ENCODE results near the gene PARP3.
"Not testable (repeated sequence)": the region's sequence is repeated elsewhere in the genome, so short reads cannot be mapped to it uniquely, and the experiment has no call there.

The PARP3 gene

DNA sequence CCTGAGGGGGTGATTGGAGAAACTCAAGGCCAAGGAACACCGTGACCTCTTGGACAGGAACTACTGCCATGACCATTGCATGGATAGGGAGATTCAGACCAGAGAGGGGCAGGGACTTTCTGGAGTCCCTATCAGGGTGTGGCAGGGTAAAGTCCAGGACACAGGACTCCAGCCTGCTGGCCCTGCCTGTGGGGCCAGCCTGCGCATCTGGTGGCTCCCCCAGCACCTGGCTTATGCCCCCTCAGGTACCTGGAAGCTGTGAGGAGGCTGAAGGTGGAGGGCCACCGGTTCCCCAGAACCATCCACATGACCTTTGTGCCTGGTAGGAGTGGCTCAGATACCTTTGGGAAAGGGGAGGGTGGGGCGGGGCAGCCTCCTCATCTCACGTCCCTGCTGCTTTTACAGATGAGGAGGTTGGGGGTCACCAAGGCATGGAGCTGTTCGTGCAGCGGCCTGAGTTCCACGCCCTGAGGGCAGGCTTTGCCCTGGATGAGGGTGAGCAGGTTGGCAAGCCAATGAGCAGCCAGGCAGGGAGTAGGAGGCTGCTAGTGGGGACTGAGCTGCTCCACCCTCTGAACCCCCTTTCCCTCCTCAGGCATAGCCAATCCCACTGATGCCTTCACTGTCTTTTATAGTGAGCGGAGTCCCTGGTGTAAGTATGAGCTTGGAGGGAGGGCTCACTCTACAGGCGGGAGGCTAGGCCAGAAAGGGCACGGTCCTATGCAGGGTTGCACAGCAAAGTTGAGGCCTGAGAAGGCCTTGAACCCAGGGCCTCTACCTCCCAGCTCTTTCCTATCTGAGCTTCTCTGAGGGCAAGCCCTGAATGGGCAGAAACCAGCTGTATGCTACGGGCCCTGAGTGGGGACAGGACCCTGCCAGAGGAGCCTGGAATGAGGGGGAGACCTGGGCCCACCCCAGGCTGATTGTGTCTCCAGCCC is 44.1 kb downstream of the PARP3 start:
- no peak for DNase-seq

DNA sequence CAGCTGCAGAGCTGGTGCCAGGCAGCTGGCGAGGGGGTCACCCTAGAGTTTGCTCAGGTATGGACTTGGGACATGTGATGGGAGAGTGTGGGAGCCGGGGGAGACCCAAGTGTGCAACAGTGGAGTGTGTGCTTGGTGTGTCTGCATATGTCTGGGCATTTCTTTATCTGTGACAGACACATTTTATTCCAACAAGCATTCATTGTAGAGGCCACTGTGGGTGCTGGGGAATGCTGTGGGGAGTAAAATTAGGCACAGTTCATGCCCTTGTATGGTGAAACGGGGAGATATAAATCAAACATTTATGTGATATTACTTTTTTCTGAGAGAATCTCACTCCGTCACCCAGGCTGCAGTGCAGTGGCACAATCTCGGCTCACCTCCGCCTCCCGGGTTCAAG is 45.4 kb downstream of the PARP3 start:
- DNase-seq: no peak

DNA sequence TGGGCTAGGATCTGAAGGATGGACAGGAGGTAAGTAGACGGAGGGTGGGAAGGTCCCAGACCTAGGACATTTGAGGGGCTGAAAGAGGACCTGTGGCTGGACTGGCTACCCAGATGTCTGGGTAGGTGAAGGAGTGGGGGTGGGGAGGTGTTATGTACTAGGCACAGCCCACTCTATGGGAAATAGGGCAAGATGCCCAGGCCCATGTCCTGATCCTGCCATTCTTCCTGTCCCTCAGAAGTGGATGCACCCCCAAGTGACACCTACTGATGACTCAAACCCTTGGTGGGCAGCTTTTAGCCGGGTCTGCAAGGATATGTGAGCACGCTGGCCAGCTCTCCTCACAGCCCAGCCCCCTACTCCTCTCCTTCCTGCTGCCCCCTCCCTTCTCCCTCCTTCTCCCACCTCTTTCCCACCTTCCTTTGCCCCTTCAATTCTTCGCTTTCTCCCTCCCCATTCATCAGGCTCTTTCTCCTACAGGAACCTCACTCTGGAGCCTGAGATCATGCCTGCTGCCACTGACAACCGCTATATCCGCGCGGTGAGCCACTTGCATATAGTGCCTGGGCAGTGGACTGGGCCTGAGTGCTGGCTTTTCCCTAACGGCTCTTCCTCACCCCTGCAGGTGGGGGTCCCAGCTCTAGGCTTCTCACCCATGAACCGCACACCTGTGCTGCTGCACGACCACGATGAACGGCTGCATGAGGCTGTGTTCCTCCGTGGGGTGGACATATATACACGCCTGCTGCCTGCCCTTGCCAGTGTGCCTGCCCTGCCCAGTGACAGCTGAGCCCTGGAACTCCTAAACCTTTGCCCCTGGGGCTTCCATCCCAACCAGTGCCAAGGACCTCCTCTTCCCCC is 46.4 kb downstream of the PARP3 start:
- DNase-seq: no peak

DNA sequence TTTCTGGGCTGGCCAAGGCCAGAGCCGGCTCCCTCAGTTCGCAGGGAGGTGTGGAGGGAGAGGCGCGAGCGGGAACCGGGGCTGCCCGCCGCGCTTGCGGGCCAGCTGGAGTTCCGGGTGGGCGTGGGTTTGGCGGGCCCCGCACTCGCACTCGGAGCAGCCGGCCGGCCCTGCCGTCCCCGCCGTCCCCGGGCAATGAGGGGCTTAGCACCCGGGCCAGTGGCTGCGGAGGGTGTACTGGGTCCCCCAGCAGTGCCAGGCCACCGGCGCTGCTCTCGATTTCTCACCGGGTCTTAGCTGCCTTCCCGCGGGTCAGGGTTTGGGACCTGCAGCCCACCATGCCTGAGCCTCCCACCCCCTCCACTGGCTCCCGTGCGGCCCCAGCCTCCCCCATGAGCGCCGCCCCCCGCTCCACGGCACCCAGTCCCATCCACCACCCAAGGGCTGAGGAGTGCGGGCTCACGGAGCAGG is 48.4 kb downstream of the PARP3 start:
- not testable (repeated sequence) for DNase-seq

DNA sequence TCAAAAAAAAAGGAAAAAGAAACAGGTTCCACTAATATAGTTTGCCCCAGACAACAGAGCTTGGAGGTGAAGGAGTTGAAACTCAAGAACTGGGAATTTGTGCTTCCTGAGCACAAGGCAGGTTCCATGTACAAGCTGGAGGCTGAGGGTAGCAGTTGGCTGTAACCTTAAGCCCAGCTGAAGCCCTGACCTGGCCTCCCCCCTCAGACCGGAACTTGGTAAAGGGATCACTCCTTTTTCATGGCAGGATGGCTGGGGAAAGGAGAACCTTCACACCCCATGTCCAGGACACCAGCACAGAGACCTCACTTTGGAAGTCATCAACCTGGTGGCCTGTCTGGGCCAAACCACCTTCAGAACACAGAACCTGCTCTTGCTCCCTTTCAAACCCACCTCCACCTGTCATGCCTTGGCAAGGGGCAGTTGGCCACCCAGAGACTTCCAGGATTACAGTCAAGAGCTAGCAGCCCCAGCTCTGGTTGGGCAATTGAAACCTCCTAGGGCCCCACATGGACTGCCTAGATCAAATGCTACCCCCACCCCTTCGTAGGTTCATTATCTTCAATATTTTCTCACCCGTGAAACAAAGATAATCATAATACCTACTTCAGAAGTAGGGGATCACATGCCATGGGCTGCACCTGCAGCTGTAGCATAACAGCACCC is 50.0 kb downstream of the PARP3 start:
- no peak for DNase-seq

DNA sequence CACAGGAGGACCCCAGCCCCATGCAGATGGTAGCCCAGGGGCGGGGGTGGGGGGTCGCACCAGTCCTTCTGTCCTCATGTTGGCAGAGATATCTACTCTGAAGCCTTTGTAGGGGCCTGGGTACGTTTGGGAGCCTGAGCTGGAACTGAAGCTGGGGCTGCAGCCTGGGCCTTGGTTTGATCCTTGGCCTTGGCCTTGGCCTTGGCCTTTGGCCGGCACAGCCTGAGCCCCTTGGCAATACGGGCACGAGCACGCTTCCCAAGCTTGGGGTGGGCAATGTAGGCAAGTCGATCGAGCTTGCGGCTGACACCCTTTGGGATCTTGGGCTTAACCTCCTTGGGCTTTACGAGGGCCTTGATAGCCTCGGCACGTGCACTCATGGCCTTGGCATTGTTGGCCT is 51.5 kb downstream of the PARP3 start:
- not testable (repeated sequence) for DNase-seq

DNA sequence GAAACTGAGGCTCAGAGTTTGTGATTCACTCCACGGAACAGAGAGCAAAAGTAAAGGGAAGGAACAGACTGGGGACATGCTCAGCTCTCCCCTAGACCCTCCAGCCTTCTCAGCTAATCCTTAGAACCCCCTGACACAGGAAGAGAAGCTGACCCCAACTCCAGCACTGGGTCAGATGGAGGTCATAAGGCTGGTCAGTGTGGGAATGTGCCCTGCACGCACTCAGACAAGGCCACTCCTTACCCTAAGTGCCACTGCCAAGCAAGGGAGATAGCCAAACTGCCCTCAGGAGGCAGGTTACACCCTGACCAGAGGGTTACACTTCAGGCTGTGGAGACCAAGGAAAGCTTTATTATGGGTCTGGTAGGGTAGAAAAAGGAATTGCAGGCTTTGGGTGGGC is 52.4 kb downstream of the PARP3 start:
- DNase-seq: no peak

DNA sequence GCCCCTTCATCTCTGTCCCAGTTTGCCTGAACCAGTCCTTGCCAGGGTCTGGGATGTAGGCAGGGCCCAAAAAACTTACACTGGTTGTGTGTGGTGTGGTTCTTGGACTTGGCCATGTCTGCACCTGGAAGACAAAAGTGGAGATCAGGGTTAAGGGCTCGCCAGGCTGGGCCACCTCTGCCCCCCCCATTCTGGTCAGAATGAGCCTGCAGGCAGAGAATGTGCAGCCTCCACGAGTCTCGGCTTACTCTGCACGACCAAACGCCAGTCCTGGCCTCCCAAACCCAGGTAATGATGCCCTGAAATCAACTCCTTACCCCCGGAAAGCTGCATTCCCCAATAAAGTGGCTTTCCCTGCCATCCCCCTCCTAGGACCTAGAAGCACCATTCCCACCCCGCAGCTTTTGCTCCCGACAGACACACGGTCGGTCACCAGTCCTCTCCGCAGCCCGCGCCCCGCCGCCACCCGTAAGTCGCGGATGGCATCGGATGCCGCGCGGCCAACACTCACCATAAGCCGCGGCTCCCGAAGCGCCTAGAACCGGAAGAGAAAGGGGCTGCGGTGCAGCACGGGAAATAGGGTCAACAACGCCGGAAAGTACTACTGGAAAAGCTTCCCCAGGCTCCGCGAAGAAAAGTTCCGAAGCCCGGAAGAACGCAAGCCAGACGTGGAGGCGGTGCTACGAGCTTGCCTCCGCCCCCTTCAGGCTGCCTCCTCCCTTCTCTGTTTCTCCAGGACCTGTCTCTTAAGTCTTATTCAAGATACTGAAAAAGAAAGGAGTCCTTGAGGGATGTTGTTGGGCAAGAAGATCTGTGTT is 53.4 kb downstream of the PARP3 start, which contains the start of gene RPL29:
Gene RPL29 (minus strand): TSS at position 550 of the 818 bp plus-strand sequence. CDS start 434 bp downstream, at position 116.
- DNase-seq: peak; percentile 80 to 95

DNA sequence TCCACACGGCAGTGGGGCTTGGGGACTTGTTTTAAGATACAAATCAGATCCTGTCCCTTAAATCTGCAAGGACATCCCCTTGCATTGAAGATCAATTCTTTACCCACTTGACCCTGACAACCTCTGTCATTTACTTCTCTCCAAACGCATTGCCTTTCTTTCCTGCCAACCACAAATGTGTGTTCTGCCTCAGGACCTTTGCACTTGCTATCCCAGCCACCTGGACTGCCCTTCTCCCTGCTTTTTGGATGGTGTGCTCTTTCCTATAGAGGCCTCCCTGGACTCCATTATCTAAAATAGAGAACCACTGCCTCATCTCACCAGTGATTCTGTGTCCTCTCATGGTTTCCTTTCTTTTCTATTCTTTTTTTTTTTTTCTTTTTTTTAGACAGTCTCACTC is 55.0 kb downstream of the PARP3 start:
- DNase-seq: no peak

DNA sequence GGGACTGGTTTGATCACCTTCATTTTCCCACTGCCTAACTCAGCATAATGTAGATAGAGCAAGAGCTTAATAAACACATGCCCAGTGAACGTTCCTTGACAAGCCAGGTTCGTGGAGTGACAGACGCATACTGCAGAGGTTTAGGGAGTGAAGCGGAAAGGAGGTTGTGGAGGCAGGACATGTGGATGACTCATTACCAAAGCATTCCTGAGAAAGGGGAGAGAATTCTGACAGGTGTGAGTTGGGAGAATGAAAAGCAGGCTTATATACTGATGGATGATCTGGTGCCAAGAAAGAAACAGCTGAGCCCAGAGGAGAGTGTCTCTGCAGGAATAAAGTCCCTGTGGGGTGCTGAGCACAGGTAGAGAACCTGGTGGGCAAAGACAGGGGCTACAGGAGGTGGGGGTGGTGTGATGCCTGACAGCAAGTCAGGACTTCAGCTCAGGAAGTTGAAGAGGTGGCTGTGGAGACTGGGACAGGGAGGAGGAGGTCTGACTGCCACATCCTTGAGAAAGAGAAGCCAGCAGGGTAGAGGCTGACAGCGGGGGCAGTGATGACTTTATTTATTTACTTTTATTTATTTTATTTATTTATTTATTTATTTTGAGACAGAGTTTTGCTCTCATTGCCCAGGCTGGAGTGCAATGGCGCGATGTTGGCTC is 55.9 kb downstream of the PARP3 start:
- no peak for DNase-seq

Measured in NCI-H526 (cell line).